Measurements from ENCODE around the gene TAF12.
"Not testable (repeated sequence)": the region's sequence is repeated elsewhere in the genome, so short reads cannot be mapped to it uniquely, and the experiment has no call there.

TAF12 gene

GRCh38 chr1:28579401-28579800 lies 63.5 kb downstream of the TAF12 start:
- Mint-ChIP-seq H3K27me3 (no peaks in the 10 kb centered on the region), H3K4me3 (peak overlapping the region; percentile 99), H3K36me3 (peaks cover 24% of the 10 kb centered on the region), H3K4me1 (ENCODE audit: low read depth) (peaks cover 34% of the 10 kb centered on the region), H3K27ac (peak overlapping the region; percentile 97), H3K9me3 (ENCODE audit: low read depth) (no peaks in the 10 kb centered on the region)

- Mint-ChIP-seq H3K9me3 (ENCODE audit: low read depth) (no peaks in the 10 kb centered on the region), H3K27me3 (no peaks in the 10 kb centered on the region), H3K4me1 (ENCODE audit: low read depth) (peaks cover 34% of the 10 kb centered on the region), H3K27ac (peak overlapping the region; percentile 97), H3K4me3 (peak overlapping the region; percentile 99), H3K36me3 (peaks cover 24% of the 10 kb centered on the region)
These were observed 64.1 kb downstream of the TAF12 start for GRCh38 chr1:28578696-28579218.

- peaks cover 32% of the 10 kb centered on the region for H3K4me1 Mint-ChIP-seq (ENCODE audit: low read depth)
- H3K4me3 Mint-ChIP-seq: peak overlapping the region; percentile 99
- no peaks in the 10 kb centered on the region for H3K9me3 Mint-ChIP-seq (ENCODE audit: low read depth)
- H3K27ac Mint-ChIP-seq: peak overlapping the region; percentile 97
- H3K36me3 Mint-ChIP-seq: peaks cover 24% of the 10 kb centered on the region
- H3K27me3 Mint-ChIP-seq: no peaks in the 10 kb centered on the region
These were observed 64.9 kb downstream of the TAF12 start for GRCh38 chr1:28577738-28578536.

- H3K4me1 Mint-ChIP-seq (ENCODE audit: low read depth): peaks cover 26% of the 10 kb centered on the region
- no peaks in the 10 kb centered on the region for H3K27me3 Mint-ChIP-seq
- no peaks in the 10 kb centered on the region for H3K9me3 Mint-ChIP-seq (ENCODE audit: low read depth)
- H3K4me3 Mint-ChIP-seq: peak overlapping the region; percentile 99
- peaks cover 24% of the 10 kb centered on the region for H3K36me3 Mint-ChIP-seq
- peak overlapping the region; percentile 97 for H3K27ac Mint-ChIP-seq
These were observed 65.7 kb downstream of the TAF12 start for GRCh38 chr1:28577052-28577678.

GRCh38 chr1:28573564-28573963 lies 69.3 kb downstream of the TAF12 start:
- Mint-ChIP-seq H3K4me3 (no peak overlapping the region), H3K4me1 (ENCODE audit: low read depth) (peaks cover 9% of the 10 kb centered on the region), H3K27ac (no peak overlapping the region), H3K27me3 (no peaks in the 10 kb centered on the region), H3K36me3 (peaks cover 6% of the 10 kb centered on the region), H3K9me3 (ENCODE audit: low read depth) (no peaks in the 10 kb centered on the region)

GRCh38 chr1:28572891-28573290 lies 70.0 kb downstream of the TAF12 start:
- not testable (repeated sequence) for H3K4me3 Mint-ChIP-seq; H3K4me1 Mint-ChIP-seq (ENCODE audit: low read depth); H3K27me3 Mint-ChIP-seq; H3K27ac Mint-ChIP-seq; H3K9me3 Mint-ChIP-seq (ENCODE audit: low read depth); H3K36me3 Mint-ChIP-seq

GRCh38 chr1:28571911-28572310 lies 71.0 kb downstream of the TAF12 start:
- Mint-ChIP-seq H3K36me3 (peaks cover 2% of the 10 kb centered on the region), H3K4me1 (ENCODE audit: low read depth) (no peaks in the 10 kb centered on the region), H3K27ac (no peak overlapping the region), H3K4me3 (no peak overlapping the region), H3K27me3 (no peaks in the 10 kb centered on the region), H3K9me3 (ENCODE audit: low read depth) (no peaks in the 10 kb centered on the region)

GRCh38 chr1:28566931-28567330 lies 75.9 kb downstream of the TAF12 start:
- no peaks in the 10 kb centered on the region for H3K9me3 Mint-ChIP-seq (ENCODE audit: low read depth)
- no peaks in the 10 kb centered on the region for H3K27me3 Mint-ChIP-seq
- H3K4me1 Mint-ChIP-seq (ENCODE audit: low read depth): no peaks in the 10 kb centered on the region
- peaks cover 6% of the 10 kb centered on the region for H3K36me3 Mint-ChIP-seq
- no peak overlapping the region for H3K27ac Mint-ChIP-seq
- H3K4me3 Mint-ChIP-seq: no peak overlapping the region

GRCh38 chr1:28565726-28566125 lies 77.1 kb downstream of the TAF12 start:
- H3K4me1 Mint-ChIP-seq (ENCODE audit: low read depth): no peaks in the 10 kb centered on the region
- no peak overlapping the region for H3K4me3 Mint-ChIP-seq
- no peaks in the 10 kb centered on the region for H3K27me3 Mint-ChIP-seq
- H3K9me3 Mint-ChIP-seq (ENCODE audit: low read depth): no peaks in the 10 kb centered on the region
- H3K27ac Mint-ChIP-seq: no peak overlapping the region
- peaks cover 6% of the 10 kb centered on the region for H3K36me3 Mint-ChIP-seq

GRCh38 chr1:28565040-28565439 lies 77.8 kb downstream of the TAF12 start:
- no peak overlapping the region for H3K27ac Mint-ChIP-seq
- peaks cover 6% of the 10 kb centered on the region for H3K36me3 Mint-ChIP-seq
- no peaks in the 10 kb centered on the region for H3K9me3 Mint-ChIP-seq (ENCODE audit: low read depth)

GRCh38 chr1:28564310-28564709 lies 78.6 kb downstream of the TAF12 start:
- Mint-ChIP-seq H3K9me3 (ENCODE audit: low read depth) (no peaks in the 10 kb centered on the region), H3K36me3 (peaks cover 6% of the 10 kb centered on the region), H3K27me3 (no peaks in the 10 kb centered on the region), H3K4me3 (no peak overlapping the region), H3K27ac (no peak overlapping the region), H3K4me1 (ENCODE audit: low read depth) (no peaks in the 10 kb centered on the region)

More at GRCh38 chr1:28565040-28565439, 77.8 kb downstream of the TAF12 start:
- Mint-ChIP-seq H3K4me1 (ENCODE audit: low read depth) (no peaks in the 10 kb centered on the region), H3K27me3 (no peaks in the 10 kb centered on the region), H3K4me3 (no peak overlapping the region)

GRCh38 chr1:28560886-28561285 lies 82.0 kb downstream of the TAF12 start:
- H3K4me1 Mint-ChIP-seq (ENCODE audit: low read depth): peaks cover 1% of the 10 kb centered on the region
- H3K9me3 Mint-ChIP-seq (ENCODE audit: low read depth): no peaks in the 10 kb centered on the region
- no peak overlapping the region for H3K4me3 Mint-ChIP-seq
- no peak overlapping the region for H3K27ac Mint-ChIP-seq
- H3K27me3 Mint-ChIP-seq: no peaks in the 10 kb centered on the region
- peaks cover 4% of the 10 kb centered on the region for H3K36me3 Mint-ChIP-seq
